Suprapubic skin (tissue), 4 donors: ENCODE measurements around the gene OR11H7. TPM values are rescaled to one million over a fixed set of nuclear protein-coding genes. Genes with fewer than 3 reads are reported as not detected.
"Not testable (repeated sequence)": the region's sequence is repeated elsewhere in the genome, so short reads cannot be mapped to it uniquely, and the experiment has no call there.

ENCODE experiments used
- DNase-seq, 2 donors: peaks; one replicate each; pipeline ENCODE4 v3.0.0-alpha.2; 2019; ENCODE audit warnings: low spot score in 2 of 2
- H3K27ac ChIP-seq: fragments of 200-600 bp; sonication (generic); one replicate; pipeline ENCODE4 v1.5.1; 2019
- H3K27me3 ChIP-seq: fragments of 200-600 bp; sonication (generic); one replicate; pipeline ENCODE4 v1.5.1; 2019
- H3K36me3 ChIP-seq: fragments of 200-600 bp; sonication (generic); one replicate; pipeline ENCODE4 v1.5.1; 2019
- H3K4me1 ChIP-seq: fragments of 200-600 bp; sonication (generic); one replicate; pipeline ENCODE4 v1.5.1; 2019
- H3K4me3 ChIP-seq: fragments of 200-600 bp; sonication (generic); one replicate; pipeline ENCODE4 v1.5.1; 2019; ENCODE audit warnings: mild to moderate bottlenecking
- H3K9me3 ChIP-seq: fragments of 200-600 bp; sonication (generic); one replicate; pipeline ENCODE4 v1.5.1; 2019
- EP300 ChIP-seq: sonication (generic); formaldehyde crosslinking; IDR thresholded peaks from one replicate; pipeline ENCODE4 v1.6.1; 2017; ENCODE audit warnings: antibody characterized with exemption
- POLR2A ChIP-seq, 2 donors: fragments of 450-650 bp; IDR thresholded peaks; one replicate each; pipeline ENCODE4 v1.6.1; 2017; ENCODE audit warnings: antibody characterized with exemption in 2 of 2, mild to moderate bottlenecking in 2 of 2, moderate library complexity in 2 of 2
- POLR2AphosphoS5 ChIP-seq, 3 donors: sonication (generic); formaldehyde crosslinking; IDR thresholded peaks; one replicate each; pipeline ENCODE4 v1.6.1; 2017; ENCODE audit warnings: antibody characterized with exemption in 3 of 3
- WGBS: methylation state at CpG from one replicate; pipeline ENCODE4 v1.1.5; 2018; 5-methylcytosine and 5-hydroxymethylcytosine counted together
- total RNA-seq, 4 donors: library from RNA; depleted of rRNA; stranded (reverse); fragments of >200 nt; gene quantifications; one replicate each; pipeline ENCODE4 v1.1.0, GENCODE V29; 2016
- TF ChIP-seq, protein P1 (sequence below), 2 donors: fragments of 200-600 bp in 1 of 2; fragments of 450-650 bp in 1 of 2; sonication (generic) in 1 of 2; IDR thresholded peaks; one replicate each; pipeline ENCODE4 v1.5.1; 2016 to 2019; ENCODE audit warnings: antibody characterized with exemption in 2 of 2, mild to moderate bottlenecking in 1 of 2, moderate library complexity in 1 of 2

Gene OR11H7
- total RNA-seq, 4 donors from 2014 or later = not detected

DNA sequence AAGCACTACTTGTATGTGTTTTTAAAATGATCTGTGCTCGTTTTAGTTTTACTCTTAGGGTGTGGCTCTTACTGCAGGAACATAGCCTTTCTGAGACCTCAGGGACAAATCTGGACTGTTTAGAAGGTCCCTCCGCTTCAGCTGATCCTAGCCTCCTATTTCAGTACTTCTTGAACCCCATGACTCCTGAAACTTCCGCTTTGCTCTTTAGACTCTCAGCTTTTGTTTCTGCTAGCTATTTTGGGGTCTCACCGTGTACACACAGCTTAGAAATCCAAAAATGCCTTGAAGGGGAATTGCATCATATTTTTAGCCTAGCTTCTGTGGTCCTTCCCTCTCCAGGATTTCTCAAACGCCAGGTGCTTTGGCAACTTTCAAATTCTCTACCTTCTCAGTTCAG is 29.8 kb upstream of the OR11H7 start:
- no peaks in the 10 kb centered on the region for H3K4me1 ChIP-seq
- TF ChIP-seq EP300 (no peak), POLR2A (IDR thresholded peaks at IDR 0.05) (no peak), POLR2AphosphoS5 (IDR thresholded peaks at IDR 0.05) (no peak)
- TF ChIP-seq, protein P1, sequence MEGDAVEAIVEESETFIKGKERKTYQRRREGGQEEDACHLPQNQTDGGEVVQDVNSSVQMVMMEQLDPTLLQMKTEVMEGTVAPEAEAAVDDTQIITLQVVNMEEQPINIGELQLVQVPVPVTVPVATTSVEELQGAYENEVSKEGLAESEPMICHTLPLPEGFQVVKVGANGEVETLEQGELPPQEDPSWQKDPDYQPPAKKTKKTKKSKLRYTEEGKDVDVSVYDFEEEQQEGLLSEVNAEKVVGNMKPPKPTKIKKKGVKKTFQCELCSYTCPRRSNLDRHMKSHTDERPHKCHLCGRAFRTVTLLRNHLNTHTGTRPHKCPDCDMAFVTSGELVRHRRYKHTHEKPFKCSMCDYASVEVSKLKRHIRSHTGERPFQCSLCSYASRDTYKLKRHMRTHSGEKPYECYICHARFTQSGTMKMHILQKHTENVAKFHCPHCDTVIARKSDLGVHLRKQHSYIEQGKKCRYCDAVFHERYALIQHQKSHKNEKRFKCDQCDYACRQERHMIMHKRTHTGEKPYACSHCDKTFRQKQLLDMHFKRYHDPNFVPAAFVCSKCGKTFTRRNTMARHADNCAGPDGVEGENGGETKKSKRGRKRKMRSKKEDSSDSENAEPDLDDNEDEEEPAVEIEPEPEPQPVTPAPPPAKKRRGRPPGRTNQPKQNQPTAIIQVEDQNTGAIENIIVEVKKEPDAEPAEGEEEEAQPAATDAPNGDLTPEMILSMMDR (IDR thresholded peaks at IDR 0.05) = no peak
- no peaks in the 10 kb centered on the region for H3K36me3 ChIP-seq
- DNase-seq = no peak
- H3K27me3 ChIP-seq = no peaks in the 10 kb centered on the region
- 78% methylated on average over 5 of the region's 5 CpGs for WGBS
- no peak overlapping the region for H3K4me3 ChIP-seq
- H3K9me3 ChIP-seq = no peaks in the 10 kb centered on the region
- H3K27ac ChIP-seq = no peak overlapping the region

DNA sequence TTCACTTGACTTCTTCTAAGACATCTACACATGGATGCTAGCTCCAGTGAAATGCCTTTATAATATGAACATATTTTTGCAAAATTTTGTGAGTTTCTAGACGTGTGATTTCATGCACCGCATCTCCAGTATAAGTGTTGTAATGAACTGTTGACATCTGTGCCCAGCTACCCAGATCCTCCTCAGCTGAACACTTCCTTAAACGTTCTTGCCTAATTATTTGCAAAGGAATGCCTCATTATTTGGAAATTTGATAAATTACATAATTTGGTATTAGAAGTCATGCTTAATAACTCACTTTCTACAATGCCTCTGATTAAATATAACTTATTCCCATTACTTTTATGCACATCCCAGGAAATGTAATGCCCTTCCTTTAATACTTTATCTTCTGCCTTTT is 24.1 kb upstream of the OR11H7 start:
- H3K27ac ChIP-seq = no peak overlapping the region
- TF ChIP-seq EP300 = no peak
- TF ChIP-seq POLR2AphosphoS5 (IDR thresholded peaks at IDR 0.05) = no peak
- TF ChIP-seq, protein P1 (IDR thresholded peaks at IDR 0.05) = no peak
- TF ChIP-seq POLR2A (IDR thresholded peaks at IDR 0.05) = no peak
- H3K4me3 ChIP-seq = no peak overlapping the region
- H3K4me1 ChIP-seq = no peaks in the 10 kb centered on the region
- WGBS = 61% methylated on average over 3 of the region's 3 CpGs
- no peak for DNase-seq
- H3K9me3 ChIP-seq = no peaks in the 10 kb centered on the region
- no peaks in the 10 kb centered on the region for H3K27me3 ChIP-seq
- no peaks in the 10 kb centered on the region for H3K36me3 ChIP-seq

DNA sequence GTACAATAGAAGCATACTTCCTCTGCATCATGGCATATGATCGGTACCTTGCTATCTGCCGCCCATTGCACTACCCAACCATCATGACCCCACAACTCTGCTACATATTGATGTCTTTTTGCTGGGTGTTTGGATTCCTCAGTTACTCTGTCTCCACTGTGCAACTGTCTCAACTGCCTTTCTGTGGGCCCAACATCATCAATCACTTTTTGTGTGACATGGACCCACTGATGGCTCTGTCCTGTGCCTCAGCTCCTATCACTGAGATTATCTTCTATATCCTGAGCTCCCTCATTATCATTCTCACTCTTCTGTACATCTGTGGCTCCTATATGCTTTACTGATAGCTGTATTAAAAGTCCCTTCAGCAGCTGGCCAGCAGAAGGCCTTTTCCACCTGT is 19.2 kb upstream of the OR11H7 start:
- H3K27ac ChIP-seq = no peak overlapping the region
- no peaks in the 10 kb centered on the region for H3K4me1 ChIP-seq
- TF ChIP-seq, protein P1 (IDR thresholded peaks at IDR 0.05) = no peak
- TF ChIP-seq POLR2AphosphoS5 (IDR thresholded peaks at IDR 0.05) (no peak), POLR2A (IDR thresholded peaks at IDR 0.05) (no peak), EP300 (no peak)
- no peak for DNase-seq
- no peaks in the 10 kb centered on the region for H3K27me3 ChIP-seq
- WGBS = 91% methylated on average over 2 of the region's 2 CpGs
- no peaks in the 10 kb centered on the region for H3K9me3 ChIP-seq
- H3K36me3 ChIP-seq = no peaks in the 10 kb centered on the region
- no peak overlapping the region for H3K4me3 ChIP-seq

- not testable (repeated sequence) for H3K9me3 ChIP-seq, H3K36me3 ChIP-seq, DNase-seq, H3K4me3 ChIP-seq, H3K27me3 ChIP-seq, H3K4me1 ChIP-seq, H3K27ac ChIP-seq
- WGBS = no CpG with 5 or more reads among the region's 28 CpGs
These were observed 16.4 kb upstream of the OR11H7 start for GRCh38 chr14:20212406-20212805.

DNA sequence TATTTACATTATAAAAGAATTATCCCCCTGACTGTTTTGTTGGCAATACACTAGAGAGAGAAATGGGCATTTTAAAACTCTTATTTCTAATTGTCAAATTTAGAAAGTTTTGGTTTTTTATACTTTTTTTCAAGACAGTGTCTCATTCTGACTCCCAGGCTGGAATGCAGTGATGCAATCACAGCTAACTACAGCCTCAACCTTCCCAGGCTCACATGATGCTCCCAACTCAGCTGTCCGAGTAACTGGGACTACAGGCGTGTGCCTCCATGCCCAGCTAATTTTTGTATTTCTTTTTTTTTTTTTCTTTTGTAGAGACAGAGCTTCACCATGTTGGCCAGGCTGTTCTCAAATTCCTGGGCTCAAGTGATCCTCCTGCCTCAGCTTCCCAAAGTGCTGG is 13.6 kb upstream of the OR11H7 start:
- H3K4me1 ChIP-seq = no peaks in the 10 kb centered on the region
- H3K36me3 ChIP-seq = no peaks in the 10 kb centered on the region
- DNase-seq = no peak
- WGBS = 86% methylated on average over 2 of the region's 2 CpGs
- H3K27ac ChIP-seq = no peak overlapping the region
- TF ChIP-seq, protein P1 (IDR thresholded peaks at IDR 0.05) = no peak
- no peak overlapping the region for H3K4me3 ChIP-seq
- no peaks in the 10 kb centered on the region for H3K9me3 ChIP-seq
- H3K27me3 ChIP-seq = no peaks in the 10 kb centered on the region

DNA sequence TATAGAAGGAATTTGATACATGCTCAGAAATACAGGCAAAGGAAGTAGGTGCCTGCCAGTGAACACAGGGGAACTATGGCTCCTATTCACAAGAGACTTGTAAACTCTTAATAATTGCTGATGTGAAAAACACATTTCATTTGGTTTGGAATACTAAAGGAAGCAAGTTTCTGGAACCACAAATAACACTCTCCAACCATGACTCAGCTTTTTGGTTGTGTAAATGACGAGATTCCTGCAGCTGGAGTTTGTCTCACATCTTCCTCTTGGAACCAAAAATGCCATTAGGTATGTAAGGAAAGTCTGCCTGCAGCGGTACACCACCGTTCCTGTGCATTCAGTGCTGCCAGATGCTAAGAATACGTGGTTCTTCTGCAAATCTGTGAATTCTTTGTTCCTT is 9.7 kb upstream of the OR11H7 start:
- TF ChIP-seq POLR2A (IDR thresholded peaks at IDR 0.05) (no peak), POLR2AphosphoS5 (IDR thresholded peaks at IDR 0.05) (no peak), EP300 (no peak)
- TF ChIP-seq, protein P1 (IDR thresholded peaks at IDR 0.05) = no peak
- H3K36me3 ChIP-seq = no peaks in the 10 kb centered on the region
- no peak overlapping the region for H3K27ac ChIP-seq
- no peaks in the 10 kb centered on the region for H3K4me1 ChIP-seq
- no peaks in the 10 kb centered on the region for H3K27me3 ChIP-seq
- WGBS = 56% methylated on average over 4 of the region's 4 CpGs
- DNase-seq = no peak
- no peak overlapping the region for H3K4me3 ChIP-seq
- H3K9me3 ChIP-seq = no peaks in the 10 kb centered on the region
